Lower leg skin (tissue), 4 donors: ENCODE results near the gene CSNK1G1. TPM values are rescaled to one million over a fixed set of nuclear protein-coding genes. Genes with fewer than 3 reads are reported as not detected.

Experiments used
- DNase-seq, 2 donors: peaks; one replicate each; pipeline ENCODE4 v3.0.0-alpha.2; 2019; ENCODE audit warnings: low spot score in 2 of 2
- H3K4me3 ChIP-seq: fragments of 200-600 bp; sonication (generic); 2 replicates; pipeline ENCODE4 v1.5.1; 2017; ENCODE audit warnings: mild to moderate bottlenecking, low read depth; ENCODE audit not compliant: poor library complexity, severe bottlenecking
- CTCF ChIP-seq, 3 donors: fragments of 450-650 bp; IDR thresholded peaks; one replicate each; pipeline ENCODE4 v1.5.1; 2016; ENCODE audit warnings: antibody characterized with exemption in 3 of 3, mild to moderate bottlenecking in 3 of 3, moderate library complexity in 2 of 3
- POLR2A ChIP-seq, 2 donors: fragments of 450-650 bp; IDR thresholded peaks; one replicate each; pipeline ENCODE4 v1.6.1; 2016 to 2017; ENCODE audit warnings: antibody characterized with exemption in 2 of 2, mild to moderate bottlenecking in 1 of 2, moderate library complexity in 1 of 2
- WGBS, 2 donors: methylation state at CpG; one replicate each; pipeline ENCODE4 v1.1.5; 2018; 5-methylcytosine and 5-hydroxymethylcytosine counted together
- intact Hi-C: fragments of 100-400 bp; cut with DNase I; formaldehyde crosslinking; loops from one replicate; pipeline ENCODE4 v1.15.0; 2023; ENCODE audit warnings: low total_unique reads
- total RNA-seq, 4 donors: library from RNA; depleted of rRNA; stranded (reverse); fragments of >200 nt; gene quantifications; one replicate each; pipeline ENCODE4 v1.1.0, GENCODE V29; 2016

Gene CSNK1G1
- total RNA-seq, 4 donors from 2014 or later, result 11.9 to 16.7 (median 14.1) TPM

GRCh38 chr15:64237677-64238076, 118.3 kb downstream of the CSNK1G1 start:
- TF ChIP-seq POLR2A (IDR thresholded peaks at IDR 0.05) (no peak), CTCF (IDR thresholded peaks at IDR 0.05) (no peak)
- intact Hi-C loops, result no loop called here
- no peak for DNase-seq
- WGBS, 2 donors, result 75 to 79% methylated on average over 3 of the region's 3 CpGs
- no peak overlapping the region for H3K4me3 ChIP-seq

- intact Hi-C loops, result no loop called here
- WGBS, 2 donors, result 93% methylated on average over 2 of the region's 2 CpGs
- H3K4me3 ChIP-seq, result no peak overlapping the region
- no peak for DNase-seq
- no peak for TF ChIP-seq CTCF (IDR thresholded peaks at IDR 0.05)
Observed at GRCh38 chr15:64236156-64236894, 119.6 kb downstream of the CSNK1G1 start.

GRCh38 chr15:64235552-64235951, 120.4 kb downstream of the CSNK1G1 start:
- TF ChIP-seq POLR2A (IDR thresholded peaks at IDR 0.05) (no peak), CTCF (IDR thresholded peaks at IDR 0.05) (no peak)
- intact Hi-C loops, result no loop called here
- DNase-seq, result no peak
- WGBS, 2 donors, result 93% methylated on average over 4 of the region's 4 CpGs
- no peak overlapping the region for H3K4me3 ChIP-seq

DNA sequence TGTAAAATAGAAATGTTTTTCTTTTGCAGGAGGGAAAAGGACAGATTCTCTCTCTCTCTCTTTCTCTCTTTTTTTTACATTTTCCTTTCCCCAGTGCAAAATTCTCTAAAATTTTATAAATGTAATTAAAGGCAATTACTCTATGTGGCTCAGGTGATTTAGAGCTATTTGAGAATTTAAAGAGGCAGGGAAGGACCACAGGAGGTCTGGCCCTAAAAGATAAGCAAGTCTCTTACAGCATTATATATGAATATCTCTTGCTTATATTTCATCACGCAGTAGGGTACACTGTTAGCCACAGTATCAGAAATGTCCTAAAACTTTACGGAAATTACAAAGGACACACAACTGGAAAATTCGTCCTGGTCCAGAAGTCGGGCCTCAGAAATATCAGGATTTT, 122.7 kb downstream of the CSNK1G1 start:
- intact Hi-C loops, result no loop called here
- 97 to 99% methylated on average over 4 of the region's 4 CpGs for WGBS, 2 donors
- no peak for DNase-seq
- H3K4me3 ChIP-seq, result no peak overlapping the region
- TF ChIP-seq CTCF (IDR thresholded peaks at IDR 0.05) (no peak), POLR2A (IDR thresholded peaks at IDR 0.05) (no peak)

DNA sequence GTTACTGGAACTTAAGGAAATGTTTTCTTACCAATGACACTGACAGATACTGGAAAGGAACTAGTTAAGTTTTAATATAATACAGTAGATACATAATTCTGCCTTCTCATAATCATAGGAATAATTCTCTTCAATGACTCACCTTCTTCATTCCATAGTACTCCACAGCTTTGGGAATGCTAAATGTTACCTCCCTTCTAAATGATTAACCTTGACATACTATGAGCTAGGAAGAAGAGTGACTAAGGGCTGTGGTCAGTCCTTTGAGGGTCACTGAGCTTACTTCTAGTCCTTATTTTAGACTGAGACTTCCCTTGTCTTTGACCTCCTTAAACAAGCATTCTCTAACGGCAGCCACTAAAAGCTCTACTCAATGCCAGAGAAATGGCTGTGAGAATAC, 123.6 kb downstream of the CSNK1G1 start:
- DNase-seq, result no peak
- H3K4me3 ChIP-seq, result no peak overlapping the region
- WGBS, 2 donors, result 66 to 74% methylated on average over 1 of the region's 1 CpG
- TF ChIP-seq CTCF (IDR thresholded peaks at IDR 0.05), result no peak
- intact Hi-C loops, result no loop called here
